ENCODE measurements around the gene ATP5F1C.

DNA sequence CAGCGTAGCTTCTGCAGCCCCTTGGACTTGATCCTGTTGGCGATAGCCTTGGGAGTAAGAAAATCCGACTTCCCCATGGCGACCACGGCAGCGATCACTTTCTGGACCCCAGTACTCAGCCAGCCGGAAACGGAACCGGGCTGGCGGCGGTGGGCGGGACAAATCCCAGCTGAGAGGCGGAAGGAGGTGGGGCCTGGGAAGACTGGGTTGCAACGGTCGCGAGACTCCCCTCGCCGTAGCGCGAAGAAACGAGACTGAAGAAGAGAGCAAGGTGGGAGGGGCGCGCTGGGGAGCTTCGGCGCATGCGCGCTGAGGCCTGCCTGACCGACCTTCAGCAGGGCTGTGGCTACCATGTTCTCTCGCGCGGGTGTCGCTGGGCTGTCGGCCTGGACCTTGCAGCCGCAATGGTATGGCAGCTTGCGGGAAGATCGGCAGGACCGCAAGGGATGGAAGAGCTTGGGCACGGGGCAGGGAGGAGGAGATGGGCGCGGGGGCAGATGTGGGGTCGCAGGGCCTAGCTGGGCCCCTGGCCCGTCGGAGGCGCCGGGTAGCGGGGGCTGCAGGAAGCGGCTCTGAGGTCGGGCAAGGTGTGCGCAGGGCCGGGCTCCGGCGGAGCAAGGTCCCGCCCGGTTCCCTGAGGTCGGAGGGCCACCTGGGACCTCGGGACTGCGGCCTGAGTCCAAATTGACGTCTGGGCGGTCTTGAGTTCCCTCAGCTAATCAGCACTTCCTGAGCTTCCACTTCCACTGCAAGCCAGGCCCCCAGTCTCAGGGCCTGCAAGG, at the start of gene ATP5F1C, which contains the start of gene KIN:
- TF ChIP-seq POLR2AphosphoS5 (IDR thresholded peaks at IDR 0.05) (peak; percentile 53 to 93 (median 88)), CTCF (IDR thresholded peaks at IDR 0.05) (no peak), POLR2A (IDR thresholded peaks at IDR 0.05) (peak in 2 of 4 donors; percentile 46 to 85), EP300 (IDR thresholded peaks at IDR 0.05) (no peak)
